HG03025 (cell line): ENCODE results near the gene PIGU.
"Not testable (repeated sequence)": the region's sequence is repeated elsewhere in the genome, so short reads cannot be mapped to it uniquely, and the experiment has no call there.

Source experiments
- ATAC-seq: cut with Tn5 transposase; IDR thresholded peaks from one replicate; pipeline ENCODE4 v1.9.1; 2021; ENCODE audit warnings: mild to moderate bottlenecking, moderate library complexity; ENCODE audit not compliant: unreplicated experiment, low FRiP score

The PIGU gene

GRCh38 chr20:34664751-34665150, 12.1 kb downstream of the PIGU start:
- not testable (repeated sequence) for ATAC-seq

DNA sequence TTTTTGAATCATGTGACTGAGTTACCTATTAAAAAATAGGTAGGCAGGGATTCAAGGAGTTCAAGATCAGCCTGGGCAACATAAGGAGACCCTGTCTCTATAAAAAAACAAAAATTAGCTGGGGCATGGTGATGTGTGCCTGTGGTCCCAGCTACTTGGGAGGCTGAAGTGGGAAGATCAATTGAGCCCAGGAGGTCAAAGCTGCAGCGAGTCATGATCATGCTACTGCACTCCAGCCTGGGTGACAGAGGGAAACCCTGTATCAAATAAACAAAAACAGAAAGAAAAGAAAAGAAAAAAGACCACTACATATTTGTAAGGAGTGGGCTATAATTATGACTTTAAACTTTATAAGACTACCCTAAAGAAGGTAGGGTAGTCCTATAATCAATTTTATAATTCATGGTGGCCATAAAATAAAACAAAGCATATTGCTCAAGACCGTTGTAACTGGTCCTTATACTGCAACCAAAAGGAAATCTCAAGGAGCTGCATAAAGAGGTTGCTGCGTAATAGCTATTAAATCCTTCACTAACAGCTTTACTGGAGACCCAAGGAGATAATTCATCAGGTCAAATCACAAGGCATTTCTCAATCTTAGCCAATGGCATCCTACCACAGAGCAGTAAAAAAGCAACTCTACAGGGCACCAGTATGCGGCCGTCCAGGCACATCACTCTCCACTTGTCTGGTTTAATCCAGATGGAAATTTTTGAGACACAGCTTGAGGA, 13.5 kb downstream of the PIGU start:
- no peak for ATAC-seq

- not testable (repeated sequence) for ATAC-seq
Measured at GRCh38 chr20:34661811-34662210, 15.1 kb downstream of the PIGU start.

DNA sequence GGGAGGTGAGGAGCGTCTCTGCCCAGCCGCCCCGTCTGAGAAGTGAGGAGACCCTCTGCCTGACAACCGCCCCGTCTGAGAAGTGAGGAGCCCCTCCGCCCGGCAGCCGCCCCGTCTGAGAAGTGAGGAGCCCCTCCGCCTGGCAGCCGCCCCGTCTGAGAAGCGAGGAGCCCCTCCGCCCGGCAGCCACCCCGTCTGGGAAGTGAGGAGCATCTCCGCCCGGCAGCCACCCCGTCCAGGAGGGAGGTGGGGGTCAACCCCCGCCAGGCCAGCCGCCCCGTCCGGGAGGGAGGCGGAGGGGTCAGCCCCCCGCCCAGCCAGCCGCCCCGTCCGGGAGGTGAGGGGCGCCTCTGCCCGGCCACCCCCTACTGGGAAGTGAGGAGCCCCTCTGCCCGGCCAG, 18.2 kb downstream of the PIGU start:
- not testable (repeated sequence) for ATAC-seq

DNA sequence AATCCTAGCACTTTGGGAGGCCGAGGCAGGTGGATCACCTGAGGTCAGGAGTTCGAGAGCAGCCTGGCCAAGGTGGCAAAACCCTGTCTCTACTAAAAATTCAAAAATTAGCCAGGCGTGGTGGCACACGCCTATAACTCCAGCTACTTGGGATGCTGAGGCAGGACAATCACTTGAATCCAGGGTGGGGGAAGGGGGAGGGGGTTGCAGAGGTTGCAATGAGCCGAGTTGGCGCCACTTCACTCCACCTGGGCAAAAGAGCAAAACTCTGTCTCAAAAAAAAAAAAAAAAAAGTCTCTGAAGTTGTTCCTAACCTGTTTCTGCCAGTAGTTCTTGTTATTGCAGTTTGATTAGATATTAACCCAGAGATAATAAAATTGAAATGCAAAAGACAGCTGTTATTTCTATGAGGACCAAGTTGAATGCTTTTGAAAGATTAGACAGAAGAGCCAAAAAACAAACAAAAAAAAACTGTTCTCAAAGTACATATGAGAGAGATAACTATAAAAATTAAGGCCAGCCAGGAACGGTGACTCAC, 22.6 kb downstream of the PIGU start:
- ATAC-seq, result no peak

- no peak for ATAC-seq
Measured at GRCh38 chr20:34651200-34651599, 25.7 kb downstream of the PIGU start.

- ATAC-seq, result no peak
Measured at GRCh38 chr20:34647737-34648136, 29.2 kb downstream of the PIGU start.

- ATAC-seq, result no peak
Measured at GRCh38 chr20:34644951-34645350, 31.9 kb downstream of the PIGU start.

GRCh38 chr20:34644345-34644744, 32.5 kb downstream of the PIGU start:
- no peak for ATAC-seq

DNA sequence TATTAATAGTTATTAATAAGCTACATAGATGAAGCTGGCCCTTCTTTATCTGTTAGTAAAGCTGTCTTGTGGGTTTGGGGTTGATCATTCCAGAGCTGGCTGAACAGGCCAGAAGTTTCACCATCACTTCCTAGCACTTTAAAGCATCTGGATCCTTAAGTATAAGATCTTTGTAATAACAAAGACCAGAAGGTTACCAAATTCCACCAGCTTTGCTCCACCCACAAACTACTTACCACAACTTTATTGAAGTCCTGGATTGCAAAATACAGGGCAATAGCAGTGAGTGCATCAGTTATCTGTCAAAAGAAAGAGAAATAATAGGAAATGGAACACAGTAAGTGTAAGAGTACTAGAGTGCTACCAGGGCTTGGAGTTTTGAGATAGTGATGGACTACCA, 33.0 kb downstream of the PIGU start:
- no peak for ATAC-seq

DNA sequence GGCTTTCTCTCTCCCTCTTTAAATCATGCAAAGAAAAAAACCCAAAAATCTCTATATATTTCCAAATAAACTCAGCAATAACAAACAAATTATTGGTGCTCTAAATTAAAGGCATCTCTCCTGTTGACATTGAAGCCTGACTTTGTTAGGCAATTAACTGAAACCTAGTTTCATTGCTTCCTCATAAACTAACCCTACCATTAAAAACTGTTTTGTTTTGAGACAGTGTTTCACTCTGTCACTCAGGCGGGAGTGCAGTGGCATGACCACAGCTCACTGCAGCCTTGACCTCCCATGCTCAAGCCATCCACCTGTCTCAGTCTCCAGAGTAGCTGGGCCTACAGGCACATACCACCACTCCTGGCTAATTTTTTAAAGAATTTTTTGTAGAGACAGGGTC, 34.9 kb downstream of the PIGU start:
- ATAC-seq, result no peak

- ATAC-seq, result no peak
Measured at GRCh38 chr20:34639755-34640222, 37.1 kb downstream of the PIGU start.

GRCh38 chr20:34638532-34638931, 38.4 kb downstream of the PIGU start:
- ATAC-seq, result no peak

GRCh38 chr20:34638039-34638292, 38.9 kb downstream of the PIGU start:
- no peak for ATAC-seq

DNA sequence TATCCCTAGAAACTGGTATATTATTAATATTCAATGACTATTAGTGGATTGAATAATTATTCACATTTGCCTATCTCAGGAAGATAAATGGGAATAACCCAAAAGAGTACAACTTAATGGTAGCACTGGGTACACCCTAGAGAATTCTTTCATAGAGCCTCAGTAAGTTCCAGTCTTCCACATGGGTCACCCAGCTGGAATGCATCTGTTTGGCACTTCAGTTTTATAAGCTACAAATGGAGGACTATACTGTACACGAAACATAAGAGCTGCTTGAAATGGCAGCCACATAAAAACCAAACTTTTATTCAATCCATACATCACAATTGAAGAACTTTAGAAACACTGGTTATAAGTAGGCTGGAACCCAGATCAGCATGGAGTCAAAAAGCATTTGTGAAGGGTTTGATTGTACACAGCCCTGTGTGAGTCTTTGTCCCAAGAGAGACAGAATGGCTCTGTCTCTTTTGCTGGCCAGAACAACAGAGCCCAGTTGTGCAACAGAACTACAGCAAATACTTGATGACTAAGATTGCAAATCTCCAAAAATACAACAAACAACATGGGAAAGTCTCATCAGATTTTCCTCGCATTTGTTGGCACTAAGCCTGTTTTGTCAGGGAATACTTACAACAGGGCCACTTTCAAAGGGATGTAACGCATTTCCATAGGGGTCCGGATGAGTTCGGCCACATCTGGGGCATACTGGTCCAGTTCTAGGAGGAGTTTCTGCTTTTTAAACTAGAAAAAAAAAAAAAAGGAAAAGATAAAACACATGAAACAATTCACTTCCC, 39.5 kb downstream of the PIGU start:
- no peak for ATAC-seq

DNA sequence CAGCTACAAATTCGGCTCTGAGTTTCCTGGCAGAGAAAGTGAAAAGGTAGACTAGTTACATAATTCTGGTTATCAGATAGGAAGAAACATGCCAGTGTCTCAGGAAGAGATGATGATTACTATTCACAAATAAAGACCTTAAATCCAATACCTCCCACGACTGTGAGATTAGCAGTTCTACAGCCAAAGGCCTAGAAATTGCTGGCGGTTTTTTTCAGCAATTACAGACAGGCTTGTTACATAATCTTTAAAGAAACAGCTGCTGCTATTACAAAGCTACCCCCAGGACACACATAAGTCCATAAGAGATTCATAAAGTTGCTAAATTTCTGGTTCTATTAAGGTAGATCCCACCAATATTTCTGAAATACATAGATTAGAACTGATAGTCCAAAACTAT, 40.2 kb downstream of the PIGU start:
- no peak for ATAC-seq

- ATAC-seq, result no peak
Measured at GRCh38 chr20:34634392-34634791, 42.5 kb downstream of the PIGU start.

DNA sequence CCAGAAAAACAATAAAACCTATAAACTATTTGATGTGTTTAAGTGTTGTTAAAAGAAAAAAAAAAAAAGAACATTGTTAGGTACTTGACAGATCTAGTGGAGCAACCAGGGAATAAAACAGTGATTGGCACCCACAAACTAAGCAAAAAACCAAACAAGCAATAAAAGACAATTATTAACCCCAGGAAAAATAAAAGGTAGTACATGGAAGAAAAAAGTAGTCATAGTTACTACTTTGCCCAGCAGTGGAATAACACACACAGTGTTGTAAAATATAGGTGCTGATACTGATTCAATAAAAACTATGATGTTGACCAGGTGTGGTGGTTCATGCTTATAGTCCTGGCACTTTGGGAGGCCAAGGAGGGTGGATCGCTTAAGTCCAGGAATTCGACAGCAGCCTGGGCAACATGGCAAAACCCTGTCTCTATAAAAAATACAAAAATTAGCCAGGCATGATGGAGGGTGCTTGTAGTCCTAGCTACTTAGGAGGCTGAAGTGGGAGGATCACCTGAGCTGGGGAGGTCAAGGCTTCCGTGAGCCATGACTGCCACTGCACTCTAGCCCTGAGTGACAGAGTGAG, 43.9 kb downstream of the PIGU start:
- no peak for ATAC-seq

- ATAC-seq, result no peak
Measured at GRCh38 chr20:34629904-34630303, 47.0 kb downstream of the PIGU start.

DNA sequence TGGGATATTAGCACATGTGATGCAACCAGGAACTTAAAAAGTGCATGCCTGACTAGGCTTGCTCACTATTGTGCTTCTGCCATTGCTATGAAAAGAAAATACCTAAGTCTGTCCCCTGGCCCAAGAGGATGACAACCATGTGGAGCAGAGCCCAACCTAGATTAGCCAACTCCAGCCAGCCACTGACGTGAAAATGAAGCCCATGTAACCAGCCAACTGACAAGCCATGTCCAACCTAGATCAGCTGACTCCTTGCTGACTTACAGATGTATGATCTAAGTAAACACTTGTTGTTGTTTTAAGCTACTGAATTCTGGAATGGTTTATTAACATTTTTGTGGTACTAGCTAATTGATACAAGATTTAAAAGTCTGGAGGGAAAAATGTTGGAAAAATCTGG, 47.5 kb downstream of the PIGU start:
- no peak for ATAC-seq

GRCh38 chr20:34628026-34628425, 48.9 kb downstream of the PIGU start:
- no peak for ATAC-seq

- ATAC-seq, result no peak
Measured at GRCh38 chr20:34627458-34627857, 49.4 kb downstream of the PIGU start.
